Activated CD8-positive, alpha-beta memory T cell treated with anti-CD3 and anti-CD28 coated beads for 24 hours (primary cell): ENCODE results near the gene FH.
A peak's percentile ranks its signal among the peaks of the same experiment; 100 is the strongest.

ENCODE experiments used
- DNase-seq: peaks from one replicate; pipeline ENCODE4 v3.0.0-alpha.2; 2020

FH gene

DNA sequence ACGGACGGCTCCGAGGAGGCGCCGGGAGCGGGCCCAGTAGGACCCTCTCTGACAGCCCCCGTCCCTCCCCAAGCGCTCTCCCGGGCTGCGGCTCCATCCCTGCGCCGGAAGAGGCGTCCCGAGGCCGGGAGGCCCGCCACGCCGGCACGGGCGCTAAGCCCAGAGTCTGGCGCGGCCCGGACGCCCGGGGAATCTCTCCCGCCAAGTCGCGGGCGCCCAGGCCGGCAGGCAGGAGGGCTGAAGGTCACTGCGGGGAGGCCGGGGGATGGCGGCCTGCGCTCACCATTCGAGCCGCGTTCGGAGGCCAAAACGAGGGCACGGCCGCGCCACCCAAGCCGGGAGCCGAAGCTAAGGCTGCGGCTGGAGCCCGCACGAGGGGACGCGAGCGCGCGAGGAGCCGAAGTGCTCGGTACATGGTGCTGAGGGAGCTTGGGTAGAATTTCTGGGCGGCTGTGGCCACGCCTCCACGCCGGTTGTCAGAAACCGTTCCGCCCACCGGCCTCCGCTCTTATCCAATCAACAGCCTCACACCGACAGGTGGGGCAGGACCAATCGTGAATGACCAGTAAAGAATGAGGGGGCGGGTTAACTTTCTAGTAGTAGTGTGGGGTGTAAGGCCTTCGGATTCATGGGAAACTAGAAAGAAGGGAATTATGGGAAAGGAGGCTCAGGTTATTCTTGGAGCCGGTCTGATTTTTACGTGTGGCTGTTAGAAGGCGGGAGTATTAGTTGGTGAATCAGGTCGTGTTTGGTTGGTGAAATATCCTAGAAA lies at the start of gene FH:
Gene FH, minus strand, starts transcription at position 448 of the 772 bp plus-strand sequence. Its CDS starts 33 bp downstream, at position 415.
- DNase-seq = peak; percentile 94

DNA sequence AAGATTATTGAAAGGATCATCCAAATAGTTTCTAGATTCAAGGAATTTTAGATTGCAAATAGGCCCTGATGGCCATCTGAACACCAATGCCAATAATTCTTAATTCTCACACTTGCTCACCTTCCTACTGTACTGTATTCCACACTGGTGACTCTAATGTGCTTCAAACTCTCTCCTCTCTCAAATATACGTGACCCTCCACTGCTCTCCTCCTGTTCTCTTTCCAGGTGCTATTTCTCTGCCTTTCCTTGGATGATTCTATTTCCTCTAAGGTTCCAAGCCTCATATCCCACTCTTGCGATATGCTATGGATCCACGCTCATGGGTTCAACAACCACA lies 41.3 kb upstream of the FH start:
- no peak for DNase-seq

DNA sequence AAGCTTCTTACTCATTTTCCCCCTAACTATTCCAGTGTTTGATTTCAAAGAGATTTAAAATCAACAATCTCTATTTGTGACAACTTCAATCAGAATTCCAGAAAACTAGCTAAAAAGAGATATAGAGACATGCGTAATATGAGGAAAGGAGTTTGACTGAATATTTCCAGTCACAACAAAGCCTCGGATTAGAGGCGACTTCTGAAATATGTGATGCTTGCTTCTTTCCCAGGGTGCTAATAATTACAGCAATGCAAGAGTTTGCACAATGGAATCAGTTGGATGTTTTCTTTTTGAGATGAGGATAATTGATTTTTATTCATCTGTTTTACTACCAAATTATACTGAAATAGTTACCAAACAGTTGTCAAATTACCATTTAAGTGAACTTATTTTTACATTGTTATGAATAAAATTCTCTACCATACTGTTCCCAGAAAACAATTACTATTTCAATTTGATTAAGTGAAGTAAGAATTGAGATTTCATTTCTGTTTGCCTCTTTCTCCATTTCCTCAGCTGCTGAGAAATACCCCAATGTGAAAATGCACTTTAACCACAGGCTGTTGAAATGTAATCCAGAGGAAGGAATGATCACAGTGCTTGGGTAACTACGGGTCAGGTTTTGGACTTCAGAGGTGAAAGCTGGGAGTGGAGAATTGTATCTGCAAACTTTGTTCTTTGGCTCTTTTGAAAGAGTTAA lies 40.7 kb upstream of the FH start:
- DNase-seq = no peak

DNA sequence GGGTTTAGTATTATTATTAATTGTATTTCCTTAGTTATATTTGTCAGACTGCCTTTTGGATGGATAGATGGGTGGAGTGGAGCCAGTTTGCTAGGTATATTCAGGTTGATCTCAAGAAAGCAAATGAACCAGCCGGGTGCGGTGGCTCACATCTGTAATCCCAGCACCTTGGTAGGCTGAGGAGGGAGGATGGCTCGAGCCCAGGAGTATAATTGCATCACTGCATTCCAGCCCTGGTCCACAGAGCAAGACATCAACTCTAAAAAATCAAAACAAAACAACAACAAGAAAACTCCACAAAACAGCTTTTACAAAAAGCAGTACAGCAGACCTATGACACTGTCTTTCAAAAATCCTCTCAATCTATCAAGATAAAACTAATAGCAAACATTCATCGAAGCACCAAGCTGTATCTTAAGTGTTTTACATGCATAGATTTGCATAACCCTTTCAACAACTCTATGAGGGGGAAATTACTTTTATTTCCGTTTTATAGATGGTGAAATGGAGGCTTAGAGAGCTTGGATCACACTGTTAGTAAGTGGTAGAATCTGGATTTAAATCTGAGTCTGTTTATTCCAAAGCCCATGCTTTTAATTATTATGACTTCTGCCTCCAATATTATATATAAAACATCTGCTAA lies 38.1 kb upstream of the FH start:
- DNase-seq = no peak

DNA sequence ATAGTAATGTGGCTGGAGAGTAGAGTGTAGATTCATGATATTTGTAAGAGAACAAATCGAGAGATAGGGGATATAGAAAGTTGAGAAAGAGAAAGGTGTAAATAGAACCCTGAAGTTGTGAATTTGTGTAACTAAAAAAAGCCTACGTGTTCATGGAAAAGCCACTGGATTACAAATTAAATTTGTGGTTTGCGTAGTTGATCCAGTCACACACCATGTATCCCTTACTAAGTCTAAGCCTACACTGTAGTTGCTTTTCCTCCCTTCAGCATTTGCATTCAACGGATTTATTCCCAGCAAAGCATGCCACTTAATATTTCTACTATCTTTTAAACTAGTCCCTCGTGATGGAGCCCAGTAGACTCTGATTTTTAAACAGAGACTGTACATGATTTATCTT lies 37.5 kb upstream of the FH start:
- DNase-seq = no peak

DNA sequence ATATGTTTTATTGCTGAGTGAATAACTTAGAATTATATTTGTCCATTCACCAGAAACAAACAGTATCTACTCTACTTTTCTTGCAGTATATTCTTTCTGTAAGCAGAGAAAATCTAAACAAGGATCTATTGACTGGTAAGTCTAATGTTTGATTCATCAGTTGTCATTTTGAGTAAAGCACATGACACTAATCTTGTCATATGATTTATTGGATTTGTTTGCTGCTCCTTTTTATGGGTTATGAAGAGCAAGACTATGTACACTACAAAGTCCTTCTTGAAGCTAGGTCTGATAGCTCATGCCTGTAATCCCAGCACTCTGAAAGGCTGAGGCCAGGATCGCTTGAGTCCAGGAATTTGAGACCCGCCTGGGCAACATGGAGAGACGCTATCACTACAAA lies 36.0 kb upstream of the FH start:
- no peak for DNase-seq

DNA sequence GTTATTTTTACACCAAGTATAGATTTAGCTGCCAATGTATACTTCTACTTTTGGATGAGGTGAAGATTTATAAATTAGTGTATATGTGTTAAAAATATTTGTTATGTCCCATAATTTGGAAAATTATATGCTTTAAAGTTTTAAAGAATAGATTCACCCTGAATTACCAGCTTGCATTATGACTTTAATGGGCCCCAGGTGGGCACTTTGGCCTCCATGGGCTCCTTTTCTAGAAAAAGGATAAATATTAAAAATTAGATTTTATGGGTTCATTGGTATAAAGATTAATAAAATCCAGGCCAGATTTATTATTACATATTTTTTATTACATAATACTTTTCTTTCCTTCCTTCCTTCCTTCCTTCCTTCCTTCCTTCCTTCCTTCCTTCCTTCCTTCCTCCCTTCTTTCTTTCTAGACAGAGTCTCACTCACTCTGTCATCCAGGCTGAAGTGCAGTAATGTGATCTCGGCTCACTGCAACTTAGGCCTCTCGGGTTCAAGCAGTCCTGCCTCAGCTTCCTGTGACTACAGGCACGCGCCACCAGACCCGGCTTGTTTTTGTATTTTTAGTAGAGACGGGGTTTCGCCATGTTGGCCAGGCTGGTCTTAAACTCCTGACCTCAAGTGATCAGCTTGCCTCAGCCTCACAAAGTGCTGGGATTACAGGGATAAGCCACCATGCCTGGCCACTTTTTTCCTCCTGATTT lies 34.5 kb upstream of the FH start:
- no peak for DNase-seq

DNA sequence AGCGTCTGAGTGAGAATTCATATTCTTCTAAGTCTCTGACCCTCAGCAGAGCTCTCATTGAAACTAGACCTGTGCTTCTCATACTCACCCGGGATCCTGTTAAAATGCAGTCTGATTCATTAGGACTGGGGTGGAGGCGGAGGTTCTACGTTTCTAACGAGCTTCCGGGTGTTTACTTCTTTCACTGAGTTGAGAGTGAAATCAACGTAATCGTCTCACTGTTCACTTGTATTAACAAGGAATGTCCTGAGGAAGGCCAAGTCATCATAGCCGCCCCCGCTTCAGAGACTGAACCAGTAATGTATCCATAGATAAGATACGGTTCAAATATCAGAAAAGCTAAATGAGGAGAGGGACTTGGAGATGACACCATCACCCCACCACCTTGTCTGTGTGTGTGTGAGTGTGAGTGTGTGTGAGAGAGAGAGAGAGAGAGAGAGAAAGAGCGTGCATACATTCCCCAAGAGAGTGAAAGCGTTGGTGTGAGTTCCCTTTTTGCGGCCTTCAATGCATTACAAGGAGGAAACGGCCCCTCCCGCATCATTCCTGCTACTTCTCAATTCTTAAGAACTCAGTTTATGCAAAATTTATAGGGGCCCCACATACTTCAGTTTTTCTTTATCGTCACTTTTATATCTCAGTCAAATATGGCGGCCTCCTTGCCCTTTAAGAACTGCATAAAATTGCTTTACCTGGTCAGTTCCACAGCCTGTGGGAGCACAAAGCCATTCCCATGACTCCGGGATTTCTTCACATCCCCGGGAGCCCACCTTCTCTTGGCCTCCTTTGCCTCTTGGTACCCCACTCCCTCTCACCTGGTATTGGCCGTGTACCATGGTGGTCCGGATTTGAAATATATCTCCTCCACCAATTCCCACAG lies 32.4 kb upstream of the FH start:
- DNase-seq = peak; percentile 60

DNA sequence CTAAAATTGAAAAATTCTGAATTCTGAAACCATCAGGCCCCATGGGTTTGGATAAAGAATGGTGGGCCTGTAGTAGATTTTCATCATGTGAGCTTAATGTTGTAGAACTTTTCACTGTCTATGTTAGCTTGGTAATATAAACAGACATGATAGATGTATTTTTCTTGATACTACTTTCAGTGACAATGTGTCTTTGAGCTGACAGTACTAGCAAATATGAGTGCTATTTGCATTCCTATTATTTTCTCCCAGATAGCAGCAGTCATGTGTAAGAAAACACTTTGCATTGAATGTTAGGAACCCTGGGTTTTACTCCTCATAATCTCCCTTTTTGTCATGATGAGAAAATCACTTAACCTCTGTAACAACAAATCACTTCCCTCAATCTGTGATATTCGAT lies 30.8 kb upstream of the FH start:
- DNase-seq = no peak

DNA sequence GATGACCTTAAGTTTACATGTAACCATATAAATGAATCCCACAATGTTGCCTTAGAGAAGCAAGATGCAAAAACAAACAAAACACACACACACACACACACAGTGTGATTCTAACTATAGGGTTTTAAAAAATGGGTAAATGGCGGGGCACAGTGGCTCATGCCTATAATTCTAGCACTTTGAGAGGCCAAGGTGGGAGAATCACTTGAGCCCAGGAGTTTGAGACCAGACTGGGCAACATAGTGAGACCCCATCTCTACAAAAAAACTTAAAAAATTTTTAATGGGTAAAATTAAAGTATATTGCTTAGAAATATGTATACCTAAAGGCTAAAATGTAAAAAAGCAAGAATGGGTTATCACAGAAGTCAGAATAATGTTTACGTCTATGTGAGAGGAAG lies 28.5 kb upstream of the FH start:
- DNase-seq = no peak

DNA sequence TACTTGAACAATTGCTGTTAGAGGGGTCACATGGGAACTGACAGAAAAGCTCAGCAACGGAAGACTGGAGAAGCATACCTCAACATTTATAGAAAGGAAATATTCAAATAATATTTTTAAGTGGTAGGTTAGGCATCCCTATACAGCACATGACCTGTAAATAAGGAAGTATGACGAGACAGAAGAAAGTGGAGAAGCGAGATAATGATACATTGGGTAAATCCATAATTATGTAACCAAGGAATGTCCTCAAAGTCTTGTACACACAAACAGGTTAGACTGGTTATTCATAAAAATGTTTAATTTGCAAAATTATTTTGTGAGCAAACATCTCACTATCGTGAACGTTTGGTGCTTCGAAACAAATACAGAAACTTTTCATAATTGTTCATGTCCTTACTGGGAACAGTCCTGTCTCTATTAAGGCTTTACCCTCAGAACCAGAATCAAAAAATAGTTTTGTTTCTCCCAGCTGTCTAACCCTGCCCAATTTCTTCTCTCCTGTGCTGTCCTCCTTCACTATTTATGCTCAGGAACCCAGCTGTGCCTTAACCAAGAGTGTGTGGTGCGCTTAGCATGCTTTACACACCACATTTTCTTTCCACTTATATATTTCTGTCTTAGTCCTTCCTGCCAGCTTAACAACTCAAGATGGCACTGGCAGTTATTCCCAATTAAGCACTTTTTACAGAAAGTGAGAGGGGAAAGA lies 22.8 kb upstream of the FH start:
- no peak for DNase-seq

DNA sequence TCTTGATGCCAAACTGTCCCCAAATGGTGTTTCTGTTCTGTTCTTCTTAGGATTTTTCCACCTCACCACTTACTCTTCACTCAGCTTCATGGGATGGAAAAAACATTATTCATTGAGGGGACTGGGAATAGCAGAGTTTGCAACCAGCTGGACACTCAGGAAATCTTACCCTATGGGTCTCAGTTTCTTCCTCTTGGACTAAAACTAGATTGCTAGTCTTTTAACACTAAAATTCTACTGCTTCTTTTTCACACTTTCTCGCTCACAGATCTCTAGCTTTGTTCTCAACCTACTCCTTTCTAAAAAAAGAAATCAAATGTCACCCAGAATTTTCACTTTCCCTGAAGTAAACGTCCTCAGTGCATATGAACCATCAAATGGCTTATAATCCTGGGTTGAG lies 17.4 kb upstream of the FH start:
- no peak for DNase-seq

DNA sequence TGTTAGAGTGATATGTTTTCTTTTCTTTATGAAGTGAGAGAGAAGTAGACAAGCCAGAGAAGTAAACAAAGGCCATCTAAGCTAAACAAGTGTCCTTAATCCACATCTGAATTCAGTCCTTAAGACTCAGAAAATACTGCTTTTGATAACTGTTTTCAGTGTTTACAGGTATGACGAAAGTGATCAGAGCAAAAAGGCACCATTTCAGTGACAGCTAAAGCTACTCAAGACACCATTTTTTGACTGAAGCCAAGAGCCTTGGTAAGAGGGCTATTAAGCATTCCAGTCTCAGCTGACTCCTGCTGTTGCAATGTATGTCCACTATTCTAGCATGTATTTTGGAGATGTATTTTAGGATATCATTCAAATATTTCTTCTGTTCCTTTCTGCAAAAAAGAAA lies 16.7 kb upstream of the FH start:
- no peak for DNase-seq

DNA sequence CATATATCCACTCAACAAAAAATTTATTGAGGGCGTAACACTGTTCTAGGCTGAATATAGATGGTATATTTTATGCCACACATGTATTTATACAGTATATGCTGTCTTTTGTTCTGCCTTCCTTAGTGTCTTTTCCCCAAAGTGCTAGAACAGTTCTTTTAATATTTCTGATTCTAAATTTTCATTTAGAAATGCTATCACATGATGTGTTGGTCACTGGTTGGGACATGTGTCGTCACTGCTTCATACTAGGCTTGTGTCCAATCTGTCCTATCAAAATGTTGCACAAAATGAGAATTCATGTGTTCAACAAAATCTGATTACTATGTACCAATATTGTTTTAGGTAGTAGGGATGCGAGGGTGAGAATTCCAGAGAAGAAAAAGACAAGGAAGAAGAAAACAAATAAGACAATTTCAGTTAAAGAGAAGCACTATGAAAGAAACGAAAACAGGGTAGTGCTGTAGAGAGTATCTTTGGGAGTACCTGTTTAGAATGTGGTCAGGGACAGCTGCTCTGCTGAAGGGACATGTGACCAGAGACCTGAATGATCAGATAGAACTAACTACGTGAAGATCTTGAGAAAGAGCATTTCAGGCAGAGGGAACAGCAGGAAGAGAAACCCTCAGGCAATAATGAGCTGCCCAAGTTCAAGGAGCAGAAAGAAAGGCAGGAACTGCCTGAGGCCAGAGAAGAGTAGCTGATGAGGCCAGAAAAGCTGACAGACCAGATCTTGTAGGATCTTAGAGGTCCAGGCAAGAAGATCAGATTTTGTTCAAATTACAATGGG lies 14.0 kb upstream of the FH start:
- no peak for DNase-seq

DNA sequence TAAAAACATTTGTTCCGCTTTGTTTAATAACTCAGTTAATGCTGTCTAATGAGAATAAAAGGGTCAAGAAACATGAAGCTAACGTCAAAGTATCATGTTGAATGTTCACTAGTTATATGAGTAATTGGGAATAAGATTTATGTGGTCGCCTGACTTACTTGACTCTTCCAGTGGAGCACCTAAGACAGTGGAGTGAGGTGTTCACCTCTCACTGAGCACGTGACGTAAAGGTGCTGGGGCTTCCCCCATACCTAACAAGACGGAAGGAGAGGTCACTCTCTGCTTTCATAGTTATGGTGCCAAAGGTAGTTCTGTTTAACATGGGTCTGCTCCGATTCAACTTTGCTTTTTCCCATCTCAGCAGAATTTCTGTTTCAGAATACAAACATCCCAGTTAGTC lies 13.3 kb upstream of the FH start:
- no peak for DNase-seq

DNA sequence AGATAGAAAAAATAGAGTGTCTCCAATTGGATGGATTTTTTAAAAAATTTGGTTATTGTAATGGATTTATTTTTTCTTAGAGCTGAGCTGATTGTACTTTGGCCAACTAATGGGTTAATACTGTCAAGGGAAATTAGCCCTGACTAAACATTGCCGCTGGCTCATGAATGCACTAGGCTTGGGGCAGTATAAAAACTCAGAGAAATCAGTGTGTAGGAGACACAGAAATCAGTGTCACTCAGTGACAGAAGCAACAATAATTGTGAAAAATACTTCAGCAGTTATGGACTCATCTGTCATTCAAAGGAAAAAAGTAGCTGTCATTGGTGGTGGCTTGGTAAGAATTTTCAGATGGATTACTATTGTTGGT lies 12.6 kb upstream of the FH start, which contains the start of gene KMO:
Gene KMO, plus strand, starts transcription at position 217 of the 370 bp plus-strand sequence. Its CDS starts 67 bp downstream, at position 284.
- DNase-seq = no peak

DNA sequence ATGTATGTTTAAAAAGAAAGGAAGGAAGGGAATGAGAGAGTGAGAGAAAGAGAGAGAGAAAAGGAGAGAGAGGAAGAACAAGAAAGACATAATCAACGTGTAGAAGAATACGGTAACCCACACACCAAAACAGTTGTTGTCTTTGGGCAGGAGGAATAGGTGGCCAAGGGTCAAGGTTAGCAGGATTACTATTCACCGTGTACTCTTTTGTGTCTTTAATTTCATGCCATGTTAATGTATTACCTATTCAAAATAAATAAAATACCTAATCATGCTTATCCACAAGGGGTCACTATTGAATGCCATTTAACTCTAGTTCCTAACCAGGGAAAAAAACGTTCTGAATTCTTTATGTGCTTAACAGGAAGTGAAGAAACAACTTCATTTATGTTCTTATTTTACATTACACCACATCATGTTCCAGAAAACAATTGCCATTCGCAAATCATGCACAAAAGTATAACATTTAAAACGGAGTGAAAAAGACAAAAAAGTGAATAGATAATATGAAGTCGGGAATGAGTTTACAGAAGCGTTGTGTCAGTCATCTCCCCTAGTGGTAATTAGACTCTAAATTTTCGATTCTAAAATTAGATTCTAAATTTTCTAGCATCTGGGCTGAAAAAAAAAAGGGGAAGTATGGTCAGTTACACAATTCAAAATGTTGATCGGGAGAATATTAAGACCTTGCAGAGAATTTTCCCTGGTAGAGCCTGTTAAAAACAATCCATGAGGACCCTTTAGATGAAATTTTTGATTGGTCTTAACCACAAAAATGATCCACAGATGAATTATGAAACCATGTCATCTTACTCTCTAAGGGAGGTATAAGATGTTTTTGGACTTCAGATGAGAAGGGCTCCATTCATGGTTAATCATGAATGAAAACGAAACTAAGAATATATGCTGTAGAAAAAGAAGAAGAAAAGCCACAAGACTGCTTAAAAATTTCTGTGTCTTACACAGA lies 11.9 kb upstream of the FH start:
- DNase-seq = no peak

DNA sequence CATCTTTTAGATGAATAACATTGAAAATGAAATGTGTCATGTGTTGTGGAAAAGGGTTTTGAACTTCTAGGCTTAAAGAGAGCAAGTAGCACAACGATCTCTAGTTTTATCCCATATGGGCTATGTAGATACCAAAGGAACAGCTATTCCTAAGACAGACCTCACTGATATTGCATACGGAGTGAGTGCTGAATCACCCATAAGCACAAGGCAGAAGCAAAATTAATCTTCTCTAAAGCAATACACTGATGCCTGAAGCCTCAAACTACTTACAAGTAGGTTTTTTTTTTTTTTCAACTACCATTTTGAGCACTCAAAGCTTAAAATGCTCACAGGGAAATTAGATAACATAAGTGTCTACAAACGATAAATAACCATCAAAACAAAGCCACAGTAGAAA lies 7.6 kb upstream of the FH start:
- no peak for DNase-seq

DNA sequence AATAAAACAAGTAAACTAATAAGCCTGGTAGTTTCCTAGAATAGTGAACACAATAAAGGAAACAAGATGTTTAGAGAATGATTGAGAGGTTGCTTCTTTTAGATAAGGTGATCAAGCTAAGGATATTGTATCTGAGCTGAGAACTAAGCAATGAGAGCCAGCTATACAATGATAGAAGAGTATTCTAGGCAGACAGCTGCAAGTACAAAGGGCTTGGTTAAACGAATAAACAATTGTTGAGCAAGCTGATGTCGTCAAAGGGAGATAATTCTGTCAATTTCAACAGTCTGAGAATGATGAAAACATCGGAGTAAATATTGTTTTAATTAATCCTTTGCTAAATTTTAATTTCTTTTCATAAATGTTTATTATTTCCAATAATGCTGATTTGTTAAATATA lies 5.5 kb upstream of the FH start:
- DNase-seq = no peak

DNA sequence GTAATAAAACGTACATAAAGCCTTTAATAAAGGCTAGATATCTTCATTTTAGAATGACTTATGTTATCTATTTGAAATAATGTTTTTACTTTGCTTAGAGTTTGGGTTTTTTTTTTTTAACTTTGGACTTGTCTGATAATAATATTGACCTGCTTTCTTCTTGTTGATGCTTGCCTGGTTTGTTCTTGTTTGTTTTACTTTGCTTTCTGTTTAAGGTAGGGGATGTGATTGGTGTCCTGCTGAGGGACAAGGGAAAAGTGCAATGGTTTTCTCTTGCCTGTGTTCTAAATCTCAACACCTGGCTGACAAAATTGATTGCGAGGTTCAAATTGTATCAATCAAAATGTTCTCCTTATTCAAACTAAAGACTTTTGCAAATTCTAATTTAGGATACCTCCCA lies 2.2 kb upstream of the FH start:
- no peak for DNase-seq
